Measurements from ENCODE around the gene HDLBP.

HDLBP gene

GRCh38 chr2:241254904-241255351 is 60.5 kb downstream of the HDLBP start:
- DNase-seq (ENCODE audit: low spot score) = no peak

- no peak for DNase-seq (ENCODE audit: low spot score)
Observed at GRCh38 chr2:241252778-241253475, 62.5 kb downstream of the HDLBP start.

- DNase-seq (ENCODE audit: low spot score) = no peak
Observed at GRCh38 chr2:241249654-241250053, 65.8 kb downstream of the HDLBP start.

- DNase-seq (ENCODE audit: low spot score) = no peak
Observed at GRCh38 chr2:241248897-241249296, 66.6 kb downstream of the HDLBP start.

- no peak for DNase-seq (ENCODE audit: low spot score)
Observed at GRCh38 chr2:241248289-241248688, 67.2 kb downstream of the HDLBP start.

GRCh38 chr2:241244368-241244767 is 71.1 kb downstream of the HDLBP start:
- no peak for DNase-seq (ENCODE audit: low spot score)

GRCh38 chr2:241242306-241242705 is 73.2 kb downstream of the HDLBP start:
- DNase-seq (ENCODE audit: low spot score) = no peak

GRCh38 chr2:241241669-241242068 is 73.8 kb downstream of the HDLBP start:
- DNase-seq (ENCODE audit: low spot score) = no peak

GRCh38 chr2:241240320-241241004 is 75.0 kb downstream of the HDLBP start:
- DNase-seq (ENCODE audit: low spot score) = no peak

GRCh38 chr2:241239552-241240202 is 75.8 kb downstream of the HDLBP start:
- DNase-seq (ENCODE audit: low spot score) = no peak

- DNase-seq (ENCODE audit: low spot score) = no peak
Observed at GRCh38 chr2:241238693-241239198, 76.7 kb downstream of the HDLBP start.

GRCh38 chr2:241237949-241238371 is 77.5 kb downstream of the HDLBP start:
- DNase-seq (ENCODE audit: low spot score) = no peak

GRCh38 chr2:241237047-241237446 is 78.4 kb downstream of the HDLBP start:
- DNase-seq (ENCODE audit: low spot score) = no peak

GRCh38 chr2:241235859-241236593 is 79.4 kb downstream of the HDLBP start:
- no peak for DNase-seq (ENCODE audit: low spot score)

- DNase-seq (ENCODE audit: low spot score) = no peak
Observed at GRCh38 chr2:241234962-241235740, 80.3 kb downstream of the HDLBP start.

GRCh38 chr2:241234066-241234790 is 81.2 kb downstream of the HDLBP start:
- DNase-seq (ENCODE audit: low spot score) = no peak

GRCh38 chr2:241232736-241233575 is 82.5 kb downstream of the HDLBP start:
- no peak for DNase-seq (ENCODE audit: low spot score)

- DNase-seq (ENCODE audit: low spot score) = no peak
Observed at GRCh38 chr2:241230435-241230834, 85.0 kb downstream of the HDLBP start.

GRCh38 chr2:241229563-241230401 is 85.7 kb downstream of the HDLBP start:
- DNase-seq (ENCODE audit: low spot score) = no peak
